GM21367 (cell line): ENCODE measurements around the gene CNOT6.
"Not testable (repeated sequence)": the region's sequence is repeated elsewhere in the genome, so short reads cannot be mapped to it uniquely, and the experiment has no call there.

Source experiments
- ATAC-seq: cut with Tn5 transposase; IDR thresholded peaks from one replicate; pipeline ENCODE4 v1.9.1; 2021; ENCODE audit not compliant: unreplicated experiment

Gene CNOT6

GRCh38 chr5:180494060-180494509 lies at the start of gene CNOT6:
Gene CNOT6 (plus strand): TSS chr5:180494379. CDS start chr5:180529277, 34,898 bp downstream.
- ATAC-seq, result peak; percentile 91

- no peak for ATAC-seq
Measured at GRCh38 chr5:180454752-180455151, 39.4 kb upstream of the CNOT6 start.

GRCh38 chr5:180455872-180456271 lies 38.3 kb upstream of the CNOT6 start:
- ATAC-seq, result no peak

- ATAC-seq, result no peak
Measured at GRCh38 chr5:180456792-180457191, 37.4 kb upstream of the CNOT6 start.

GRCh38 chr5:180458852-180459673 lies 35.1 kb upstream of the CNOT6 start:
- ATAC-seq, result not testable (repeated sequence)

- ATAC-seq, result not testable (repeated sequence)
Measured at GRCh38 chr5:180459674-180460142, 34.5 kb upstream of the CNOT6 start.

- ATAC-seq, result no peak
Measured at GRCh38 chr5:180460834-180461233, 33.3 kb upstream of the CNOT6 start.

- no peak for ATAC-seq
Measured at GRCh38 chr5:180461303-180461702, 32.9 kb upstream of the CNOT6 start.

- ATAC-seq, result no peak
Measured at GRCh38 chr5:180463216-180463900, 30.8 kb upstream of the CNOT6 start.

- no peak for ATAC-seq
Measured at GRCh38 chr5:180463916-180464602, 30.1 kb upstream of the CNOT6 start.

GRCh38 chr5:180464603-180464970 lies 29.6 kb upstream of the CNOT6 start:
- no peak for ATAC-seq

GRCh38 chr5:180465052-180465451 lies 29.1 kb upstream of the CNOT6 start:
- ATAC-seq, result not testable (repeated sequence)

- ATAC-seq, result no peak
Measured at GRCh38 chr5:180466316-180466715, 27.9 kb upstream of the CNOT6 start.

- ATAC-seq, result no peak
Measured at GRCh38 chr5:180467028-180467975, 26.9 kb upstream of the CNOT6 start.

- ATAC-seq, result no peak
Measured at GRCh38 chr5:180467989-180468731, 26.0 kb upstream of the CNOT6 start.

GRCh38 chr5:180468732-180469585 lies 25.2 kb upstream of the CNOT6 start:
- ATAC-seq, result no peak

GRCh38 chr5:180469586-180469865 lies 24.7 kb upstream of the CNOT6 start:
- no peak for ATAC-seq

- ATAC-seq, result no peak
Measured at GRCh38 chr5:180469866-180470265, 24.3 kb upstream of the CNOT6 start.

GRCh38 chr5:180470361-180470760 lies 23.8 kb upstream of the CNOT6 start:
- ATAC-seq, result no peak
